NCI-H774 (cell line): ENCODE results near the gene ASPSCR1.

Experiments
- DNase-seq: peaks from one replicate; lab custom pipeline; 2025; lab: John Stamatoyannopoulos, UW

ASPSCR1 gene

DNA sequence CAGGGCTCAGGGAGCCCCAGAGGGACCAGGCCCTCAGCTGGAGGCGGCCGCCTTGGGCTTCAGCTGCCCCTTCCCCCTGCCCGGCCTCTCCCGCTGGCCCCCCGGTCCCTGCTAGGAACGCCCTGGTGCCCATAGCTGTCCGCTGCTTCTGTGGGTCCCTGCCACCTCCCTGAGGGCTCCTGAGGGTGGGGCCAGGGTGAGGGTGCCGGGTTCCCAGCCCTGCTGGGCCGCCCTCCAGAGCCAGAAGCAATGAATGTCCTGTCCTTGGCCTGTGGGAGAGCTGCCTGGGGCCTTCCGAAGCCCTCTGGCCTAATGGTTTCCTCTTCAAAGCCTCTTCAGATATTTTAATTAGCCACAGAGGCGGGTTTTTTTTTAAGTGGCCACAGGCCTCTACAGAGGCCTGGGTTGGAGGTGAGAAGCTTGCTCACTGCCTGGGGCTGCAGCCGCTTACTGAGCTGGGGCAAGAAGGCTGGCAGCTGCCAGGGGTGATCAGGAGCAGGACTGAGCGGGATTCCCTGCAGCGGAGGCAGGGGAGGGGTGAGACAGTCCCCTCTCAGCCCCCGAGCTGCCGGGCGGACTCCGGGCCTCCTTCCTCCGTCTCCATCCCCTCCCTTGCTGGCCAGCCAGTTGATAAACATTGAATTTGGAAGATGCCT lies 35.3 kb downstream of the ASPSCR1 start:
- DNase-seq, result no peak

GRCh38 chr17:82013341-82013740 lies 35.9 kb downstream of the ASPSCR1 start:
- no peak for DNase-seq

- DNase-seq, result no peak
These were observed 36.4 kb downstream of the ASPSCR1 start for GRCh38 chr17:82013772-82014321.

- no peak for DNase-seq
These were observed 37.0 kb downstream of the ASPSCR1 start for GRCh38 chr17:82014432-82014831.

- DNase-seq, result no peak
These were observed 37.5 kb downstream of the ASPSCR1 start for GRCh38 chr17:82014971-82015310.

DNA sequence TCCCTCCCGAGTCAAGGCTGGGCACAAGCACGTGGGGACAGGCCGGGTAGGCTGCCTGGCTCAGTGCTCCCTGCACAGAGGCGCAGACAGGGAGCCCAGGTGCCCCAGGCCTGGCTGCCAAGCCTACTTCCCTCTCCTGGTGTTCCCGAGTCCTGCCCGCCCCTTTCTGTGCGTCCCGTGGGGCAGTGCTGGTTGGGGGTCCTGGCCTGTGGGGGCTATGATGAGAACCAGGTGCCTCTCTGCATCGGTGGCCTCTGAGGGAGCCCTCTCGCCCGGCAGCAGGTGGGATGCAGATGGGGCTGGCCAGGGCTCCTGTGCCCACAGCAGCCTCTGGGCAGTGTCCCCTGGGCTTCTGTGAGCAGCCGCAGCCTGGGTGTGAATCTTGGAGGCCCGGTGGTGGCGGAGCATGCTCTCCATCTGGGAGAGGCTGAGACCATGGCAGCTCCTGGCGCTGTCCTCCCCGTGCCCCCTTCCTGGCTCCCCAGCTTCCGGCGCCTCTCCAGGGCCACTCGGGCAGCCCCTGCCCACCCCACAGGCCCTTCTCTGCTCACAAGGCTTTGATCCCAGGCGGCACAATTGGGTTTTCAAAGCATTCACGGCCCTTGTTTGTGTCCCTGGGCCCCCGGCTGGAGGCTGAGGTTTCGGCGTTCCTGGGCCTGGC lies 38.0 kb downstream of the ASPSCR1 start:
- no peak for DNase-seq

- DNase-seq, result no peak
These were observed 38.8 kb downstream of the ASPSCR1 start for GRCh38 chr17:82016061-82016874.

- no peak for DNase-seq
These were observed 39.5 kb downstream of the ASPSCR1 start for GRCh38 chr17:82016875-82017459.

DNA sequence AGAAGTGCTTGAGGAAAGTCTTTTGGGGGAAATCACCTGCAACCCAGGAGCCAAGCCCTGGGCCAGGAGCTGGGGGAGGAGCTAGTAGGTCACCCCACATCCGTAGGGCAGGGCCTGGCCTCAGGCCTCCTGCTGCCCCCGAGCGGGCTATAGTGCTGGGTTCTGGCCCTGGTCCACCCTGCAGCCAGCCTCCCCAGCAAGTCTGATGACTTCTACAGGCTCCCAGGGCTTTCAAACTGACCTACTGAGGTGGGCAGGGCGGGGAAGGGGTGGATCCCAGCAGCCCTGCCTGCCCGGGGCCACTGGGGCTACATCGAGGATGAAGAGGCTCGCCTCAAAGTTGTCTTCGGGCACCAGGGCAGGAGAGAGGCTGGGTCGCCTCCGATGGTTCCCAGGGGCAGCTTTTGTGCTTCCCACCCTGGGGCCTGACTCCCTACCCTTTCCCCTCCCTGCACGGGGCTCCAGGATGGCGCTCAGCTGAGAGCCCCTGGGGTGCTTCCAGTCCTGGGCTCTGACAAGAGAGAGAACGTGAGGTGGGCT lies 40.3 kb downstream of the ASPSCR1 start:
- no peak for DNase-seq

DNA sequence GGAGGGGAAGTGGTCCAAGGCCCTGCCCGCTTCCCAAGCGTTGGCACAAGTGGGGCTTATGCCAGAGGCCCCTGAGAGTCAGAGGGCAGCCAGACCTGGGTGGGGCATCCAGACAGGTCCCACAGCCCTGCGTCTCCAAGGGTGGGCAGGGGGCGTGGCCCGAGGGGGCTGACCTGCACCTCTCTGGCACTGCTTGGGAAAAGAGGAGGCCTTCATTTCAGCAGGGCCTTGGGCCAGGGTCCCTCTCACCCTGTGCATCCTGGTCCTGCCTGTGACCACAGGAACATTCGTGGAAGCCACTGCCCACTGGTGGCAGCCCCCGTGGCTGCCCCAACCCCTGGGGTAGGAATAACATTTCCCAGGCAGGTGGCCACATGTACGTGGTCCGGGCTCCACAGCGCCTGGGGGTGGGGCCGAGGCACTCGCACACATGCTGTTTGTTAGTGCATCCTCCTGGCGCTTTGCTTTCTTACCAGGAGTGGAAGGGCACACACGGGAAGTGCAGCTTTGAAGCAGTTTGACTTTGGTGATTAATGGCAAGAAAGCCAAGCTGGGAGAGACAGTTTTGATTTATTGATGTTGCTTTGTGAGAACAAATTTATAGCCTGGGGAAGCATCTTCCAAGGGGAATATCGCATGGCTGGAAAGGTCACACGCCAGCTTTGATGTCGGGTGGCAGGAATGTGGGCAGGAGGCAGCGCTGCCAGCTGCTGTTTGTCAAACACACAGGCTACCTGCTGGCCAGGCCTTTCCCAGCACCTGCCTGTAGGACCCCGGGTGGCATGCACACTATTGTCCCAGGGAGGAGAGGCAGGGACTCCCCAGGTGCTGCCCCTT lies 40.9 kb downstream of the ASPSCR1 start:
- peak; percentile 63 for DNase-seq

- no peak for DNase-seq
These were observed 41.7 kb downstream of the ASPSCR1 start for GRCh38 chr17:82018989-82019689.

DNA sequence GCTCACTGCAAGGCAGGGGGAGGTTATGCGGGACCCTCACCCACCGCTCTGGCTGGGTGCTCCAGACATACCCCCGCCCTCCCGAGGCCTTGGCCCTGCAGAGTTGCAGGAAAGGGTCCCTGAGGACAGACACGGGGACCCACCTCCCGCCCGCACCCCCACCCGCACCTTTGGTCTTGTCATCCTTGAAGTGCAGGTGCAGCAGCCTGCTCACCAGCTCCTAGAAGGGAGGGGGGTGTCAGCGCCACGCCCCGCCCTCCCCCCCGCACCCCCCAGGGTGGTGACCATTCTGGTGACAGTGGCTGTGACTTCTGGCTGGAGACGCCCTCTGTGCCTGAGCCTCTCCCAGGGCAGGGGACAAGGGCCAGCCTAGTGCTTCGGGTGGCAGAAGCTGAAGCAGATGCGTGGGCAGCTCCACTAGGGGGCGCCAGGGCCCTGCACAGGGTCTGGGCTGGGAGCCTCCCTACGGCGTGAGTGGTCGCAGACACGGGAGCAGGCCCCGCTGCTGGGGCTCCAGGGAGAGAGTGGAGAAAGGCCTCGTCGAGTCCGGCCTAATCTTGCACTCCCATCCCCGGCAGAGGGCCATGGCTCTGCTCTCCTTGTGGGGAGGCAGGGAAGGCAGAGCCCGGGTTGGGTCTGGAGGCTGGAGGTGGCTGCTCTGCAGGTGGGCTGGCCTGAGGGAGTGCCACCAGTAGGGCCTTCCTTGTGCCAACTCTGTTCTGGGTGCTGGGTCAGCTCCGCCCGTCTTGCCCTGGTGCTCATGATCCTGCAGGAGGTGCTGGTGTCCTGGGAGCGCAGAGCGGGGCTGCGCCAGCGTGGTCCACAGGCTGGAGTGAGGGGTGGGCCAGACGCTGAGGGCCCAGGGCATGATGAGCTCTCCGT lies 42.5 kb downstream of the ASPSCR1 start:
- DNase-seq, result peak; percentile 44

DNA sequence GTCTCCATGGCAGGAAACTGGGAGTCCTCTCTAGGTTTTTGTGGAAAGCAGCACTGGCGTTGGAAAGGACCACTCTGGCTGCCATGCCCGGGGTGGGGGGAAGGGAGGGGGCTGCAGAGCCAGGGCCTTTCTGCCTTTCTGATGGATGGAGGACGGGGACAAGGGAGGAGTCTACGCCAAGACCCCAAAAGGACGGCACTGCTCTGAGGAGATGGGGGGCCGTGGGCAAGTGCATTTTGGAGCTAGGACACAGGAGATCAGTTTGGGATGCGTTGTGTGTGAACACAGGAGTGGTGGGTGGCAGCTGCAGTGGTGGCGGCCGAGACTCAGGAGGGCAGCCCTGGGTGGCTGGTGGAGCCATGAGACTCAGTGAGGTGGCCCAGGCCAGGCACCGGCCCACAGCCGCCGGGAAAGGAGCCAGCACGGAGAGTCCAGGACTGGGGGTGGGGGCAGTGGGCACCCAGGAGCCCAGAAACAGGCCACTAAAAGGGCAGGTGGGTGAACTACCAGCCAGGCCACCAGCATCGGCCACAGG lies 43.2 kb downstream of the ASPSCR1 start:
- no peak for DNase-seq

DNA sequence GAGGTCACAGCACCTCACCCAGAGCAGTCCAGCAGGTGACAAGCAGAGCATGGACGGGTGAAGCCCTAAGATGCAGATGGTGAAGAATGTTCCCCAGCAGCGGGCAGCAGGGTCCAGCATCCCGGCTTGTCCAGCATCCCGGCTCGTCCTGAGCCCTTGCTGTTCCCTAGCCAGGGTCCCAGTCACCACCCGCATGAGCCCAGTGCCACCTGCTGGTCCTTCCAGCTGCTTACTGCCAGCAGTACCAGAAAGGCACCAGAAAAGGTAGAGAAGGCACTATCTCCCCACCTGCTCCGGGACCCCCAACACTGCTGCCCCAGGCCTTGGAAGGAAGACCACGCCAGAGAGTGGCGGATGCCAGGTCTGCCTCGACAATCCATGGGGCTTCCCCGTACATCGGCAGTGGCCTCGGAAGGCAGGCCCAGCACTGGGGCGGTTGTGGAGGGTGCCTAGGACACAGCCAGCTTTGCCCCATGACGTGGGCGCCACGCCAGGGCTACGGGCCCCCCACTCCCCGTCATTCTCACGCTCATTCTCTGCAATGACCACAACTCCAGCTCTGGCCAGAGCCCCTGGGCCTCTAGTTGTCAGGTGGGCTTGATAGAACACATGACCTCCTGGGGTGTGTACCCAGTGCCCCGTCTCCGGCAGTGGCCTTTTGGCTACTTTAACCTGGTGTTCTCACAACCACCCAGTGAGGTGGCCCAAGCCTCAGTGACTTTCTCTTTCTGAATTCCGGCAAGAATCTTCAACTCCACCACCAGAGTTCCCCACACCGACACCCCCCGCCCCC lies 43.9 kb downstream of the ASPSCR1 start:
- DNase-seq, result peak; percentile 48

DNA sequence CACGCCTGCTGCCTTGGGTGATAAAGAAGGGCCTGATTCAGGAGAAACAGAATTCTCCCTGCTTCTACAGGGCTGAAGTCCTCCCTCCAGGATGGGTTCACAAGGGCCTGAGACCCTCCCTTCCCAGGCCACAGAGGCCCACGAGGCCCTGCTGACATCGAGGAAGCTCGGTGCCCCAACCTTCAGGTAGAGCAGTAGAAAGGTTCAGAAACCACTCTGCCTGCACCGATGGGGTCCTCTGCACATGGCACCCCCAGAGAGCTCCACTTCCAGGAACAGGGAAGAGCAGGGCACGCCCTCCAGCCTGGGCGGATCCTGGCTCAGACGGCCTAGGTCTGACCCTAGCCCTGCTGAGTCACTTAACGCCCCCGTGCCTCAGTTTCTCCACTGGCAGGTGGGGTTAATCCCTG lies 44.5 kb downstream of the ASPSCR1 start:
- DNase-seq, result no peak

DNA sequence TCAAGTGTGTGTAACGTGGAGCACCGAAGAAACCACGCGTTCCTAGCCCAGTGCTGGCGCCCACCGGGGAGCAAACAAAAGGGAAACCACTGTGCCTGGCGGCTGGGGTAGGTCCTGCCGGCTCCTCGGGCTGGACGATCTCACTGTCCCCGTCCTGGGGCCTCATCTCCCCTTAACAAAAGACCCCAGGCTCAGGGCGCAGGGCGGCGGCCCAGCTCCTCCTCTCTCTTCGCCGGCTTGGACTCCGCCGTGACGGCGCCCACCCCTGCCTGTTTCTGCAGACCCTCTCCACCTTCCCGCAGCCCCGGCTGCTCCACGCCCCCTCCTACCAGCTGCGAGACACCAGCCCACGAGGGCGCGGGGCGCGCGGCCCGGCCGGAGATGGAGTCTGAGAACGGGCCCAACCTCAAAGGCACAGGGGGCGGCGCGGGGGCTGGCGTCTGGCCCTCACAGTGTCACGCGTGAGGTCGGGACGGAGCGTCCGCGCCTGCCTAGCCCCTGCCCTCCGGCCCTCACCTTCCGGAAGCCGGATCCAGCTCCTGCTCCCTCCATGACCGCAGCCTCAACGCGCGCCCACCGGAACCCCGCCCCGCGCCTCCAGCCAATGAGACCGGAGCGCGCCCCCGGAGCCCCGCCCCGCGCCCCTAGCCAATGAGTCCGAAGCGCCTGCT lies 45.0 kb downstream of the ASPSCR1 start, which contains the start of gene CENPX:
Gene CENPX, minus strand, starts transcription at position 569 of the 671 bp plus-strand sequence. Its CDS starts 17 bp downstream, at position 552.
- DNase-seq, result no peak

DNA sequence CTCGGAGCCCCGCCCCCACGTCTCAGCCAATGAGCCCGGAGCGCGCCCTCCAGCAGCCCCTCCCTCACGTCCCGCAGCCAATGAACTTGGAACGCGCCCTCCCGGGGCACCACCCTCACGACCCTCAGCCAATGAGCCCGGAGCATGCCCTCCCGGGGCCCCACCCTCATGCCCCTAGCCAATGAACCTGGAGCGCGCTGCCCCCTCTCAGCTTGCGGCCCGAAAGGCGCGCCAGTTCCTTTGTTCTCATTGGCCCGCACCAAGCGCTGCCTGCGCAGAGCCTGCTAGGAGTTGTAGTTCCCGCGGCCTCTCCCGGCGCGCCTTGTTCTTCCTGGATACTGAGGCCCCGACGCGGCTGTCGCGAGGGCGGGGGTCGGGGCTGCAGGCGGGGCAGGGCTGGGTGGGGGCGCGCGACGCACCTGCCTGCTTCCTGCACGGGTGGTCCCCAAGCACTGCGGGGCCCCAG lies 45.6 kb downstream of the ASPSCR1 start, which contains the start of gene LRRC45:
Gene LRRC45, plus strand, starts transcription at position 325 of the 466 bp plus-strand sequence. CDS start 339 bp downstream, outside the sequence.
- DNase-seq, result peak; percentile 100
